HL-60/S4 treated with retinoic acid at 250 ng/mL for 4 days and 3 days (cell line): ENCODE data around the gene SH3BP2.

Experiments
- in situ Hi-C: fragments of 300-500 bp; cut with MboI; formaldehyde crosslinking; loops from 2 replicates; pipeline ENCODE4 v1.7.0; 2022; ENCODE audit warnings: low sequenced_read_pairs

Gene SH3BP2

GRCh38 chr4:2869659-2870058 is 76.8 kb downstream of the SH3BP2 start:
- in situ Hi-C loops = no loop called here

GRCh38 chr4:2870082-2870481 is 77.2 kb downstream of the SH3BP2 start:
- in situ Hi-C loops = no loop called here

- in situ Hi-C loops = no loop called here
Observed at GRCh38 chr4:2871466-2871865, 78.6 kb downstream of the SH3BP2 start.

- in situ Hi-C loops = no loop called here
Observed at GRCh38 chr4:2871911-2872310, 79.0 kb downstream of the SH3BP2 start.

- in situ Hi-C loops = no loop called here
Observed at GRCh38 chr4:2873329-2873728, 80.4 kb downstream of the SH3BP2 start.

GRCh38 chr4:2874861-2875260 is 82.0 kb downstream of the SH3BP2 start:
- in situ Hi-C loops = no loop called here

GRCh38 chr4:2875556-2875955 is 82.7 kb downstream of the SH3BP2 start:
- in situ Hi-C loops = no loop called here

GRCh38 chr4:2878346-2878745 is 85.5 kb downstream of the SH3BP2 start:
- in situ Hi-C loops = no loop called here

GRCh38 chr4:2879026-2879425 is 86.1 kb downstream of the SH3BP2 start:
- in situ Hi-C loops = no loop called here

- in situ Hi-C loops = no loop called here
Observed at GRCh38 chr4:2881431-2881830, 88.5 kb downstream of the SH3BP2 start.

- in situ Hi-C loops = no loop called here
Observed at GRCh38 chr4:2882341-2882740, 89.5 kb downstream of the SH3BP2 start.

GRCh38 chr4:2886161-2886560 is 93.3 kb downstream of the SH3BP2 start:
- in situ Hi-C loops = no loop called here

- in situ Hi-C loops = no loop called here
Observed at GRCh38 chr4:2886622-2887021, 93.7 kb downstream of the SH3BP2 start.

GRCh38 chr4:2887343-2887742 is 94.5 kb downstream of the SH3BP2 start:
- in situ Hi-C loops = no loop called here

GRCh38 chr4:2888886-2889285 is 96.0 kb downstream of the SH3BP2 start:
- in situ Hi-C loops = no loop called here
